ENCODE data around the gene RSRC1. TPM values are rescaled to one million over a fixed set of nuclear protein-coding genes. Genes with fewer than 3 reads are reported as not detected.
"Not testable (repeated sequence)": the region's sequence is repeated elsewhere in the genome, so short reads cannot be mapped to it uniquely, and the experiment has no call there.

The RSRC1 gene
- total RNA-seq, 1 donor from 2014 or later = 82.1 TPM

DNA sequence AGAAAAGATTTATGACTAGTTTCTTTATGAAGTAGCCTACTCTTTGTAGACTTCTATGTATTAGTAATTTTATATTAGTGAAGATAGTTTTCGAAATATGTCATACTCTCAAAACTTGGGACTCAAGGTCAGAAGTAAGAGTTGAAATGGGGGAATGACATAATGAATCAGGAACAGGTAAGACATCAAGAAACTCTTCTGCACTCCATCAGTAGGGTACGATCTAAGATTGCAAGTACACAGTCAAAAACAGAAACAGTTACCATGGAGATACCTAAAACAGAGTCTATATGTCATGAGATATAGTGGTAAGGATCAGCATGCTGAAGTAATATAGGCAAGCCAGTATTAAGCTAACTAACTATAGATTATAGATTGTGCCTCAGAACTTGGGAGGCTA lies 274.1 kb downstream of the RSRC1 start:
- no peak for DNase-seq (ENCODE audit: low spot score)

DNA sequence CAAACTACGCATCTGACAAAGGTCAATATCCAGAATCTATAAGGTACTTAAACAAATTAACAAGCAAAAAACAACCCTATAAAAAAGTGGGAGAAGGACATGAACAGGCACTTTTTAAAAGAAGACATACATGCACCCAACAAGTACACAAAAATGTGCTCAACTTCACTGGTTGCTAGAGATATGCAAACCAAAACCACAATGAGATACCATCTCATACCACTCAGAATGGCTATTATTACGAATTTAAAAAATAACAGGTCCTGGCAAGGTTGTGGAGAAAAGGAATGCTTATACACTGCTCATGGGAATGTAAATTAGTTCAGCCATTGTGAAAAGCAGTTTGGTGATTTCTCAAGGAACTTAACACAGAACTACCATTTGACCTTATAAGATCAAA lies 285.5 kb downstream of the RSRC1 start:
- DNase-seq (ENCODE audit: low spot score) = no peak

DNA sequence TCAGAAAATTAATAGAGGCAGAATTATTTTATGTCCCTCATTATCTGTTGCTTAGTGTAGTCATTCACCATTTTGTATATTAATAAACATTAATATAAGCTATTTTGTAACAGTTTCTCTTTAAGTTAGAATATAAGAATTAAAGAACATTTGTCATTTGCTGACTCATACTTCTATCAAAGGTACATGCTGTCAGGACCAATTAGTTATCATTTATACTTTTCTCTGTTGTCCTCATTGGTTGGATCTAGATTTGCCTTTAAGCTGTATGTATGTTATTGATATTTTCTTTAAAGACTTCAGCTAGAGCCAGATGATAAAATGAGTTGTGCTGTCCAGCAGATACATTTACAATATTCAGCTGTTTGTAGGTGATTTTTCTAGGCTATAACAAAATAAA lies 292.7 kb downstream of the RSRC1 start:
- DNase-seq (ENCODE audit: low spot score) = no peak

DNA sequence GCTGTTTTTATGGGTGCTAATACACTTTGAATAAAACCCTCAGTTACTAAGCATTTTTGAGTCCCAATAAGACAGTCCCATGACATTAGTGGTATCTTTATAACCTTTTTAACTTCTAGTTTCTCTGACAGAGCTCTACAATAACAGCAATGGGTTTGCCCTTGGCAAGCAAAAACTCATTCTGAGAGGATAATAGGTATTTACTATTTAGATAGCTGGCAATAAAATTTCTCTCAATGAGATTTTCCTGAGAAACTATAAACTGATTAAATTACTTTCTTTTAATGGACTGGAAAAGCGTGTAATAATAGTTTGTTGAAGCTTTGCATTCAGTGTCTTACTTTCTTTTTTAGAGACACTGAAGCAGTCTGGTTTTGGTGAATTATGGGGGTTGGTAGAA lies 293.1 kb downstream of the RSRC1 start:
- peak; percentile 32 for DNase-seq (ENCODE audit: low spot score)

DNA sequence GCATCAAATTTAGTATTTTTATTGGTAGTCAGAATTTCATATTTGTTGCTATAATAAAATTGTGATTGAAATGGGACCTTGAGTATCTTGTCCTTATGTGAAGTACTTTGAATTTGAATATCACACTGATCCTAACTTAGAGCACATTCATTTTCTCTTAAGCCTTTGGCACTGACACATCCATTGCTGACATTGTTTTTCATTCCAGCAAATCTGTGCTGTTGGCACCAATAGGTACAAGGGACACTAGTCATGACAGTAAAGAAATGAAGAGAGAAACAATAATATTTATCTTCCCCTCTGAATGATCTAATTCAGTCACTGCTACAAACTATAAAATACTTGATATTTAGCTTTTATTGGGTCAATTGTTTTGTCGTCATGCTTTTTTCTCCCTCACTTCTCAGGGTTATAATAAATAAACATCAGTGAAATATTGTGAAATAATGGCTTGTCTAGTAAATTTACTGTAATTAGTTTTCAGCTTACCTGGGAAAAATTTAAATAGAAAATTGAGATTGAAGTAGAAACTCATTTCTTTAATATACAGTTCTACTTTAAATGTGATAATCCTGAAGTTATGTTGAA lies 294.3 kb downstream of the RSRC1 start:
- DNase-seq (ENCODE audit: low spot score) = no peak

DNA sequence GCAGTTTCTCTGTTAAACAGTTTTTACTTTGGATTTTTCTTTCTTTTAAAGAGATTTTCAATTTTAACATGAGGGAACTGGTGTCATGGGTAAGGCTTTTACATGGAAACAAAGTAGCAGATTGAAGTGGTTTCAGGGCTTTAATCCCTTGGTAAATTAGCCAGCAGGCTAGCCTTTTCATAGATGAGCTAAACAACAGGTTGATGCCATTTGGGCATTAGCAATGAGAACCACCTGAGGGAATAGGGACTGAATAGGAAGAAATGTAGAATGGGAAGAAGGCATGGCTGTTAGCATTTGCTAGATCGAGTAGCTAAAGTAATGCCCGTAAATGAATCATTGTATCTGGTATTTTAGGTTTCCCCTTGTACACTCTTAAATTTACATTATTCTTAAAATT lies 295.6 kb downstream of the RSRC1 start:
- DNase-seq (ENCODE audit: low spot score) = no peak

- peak; percentile 92 for DNase-seq (ENCODE audit: low spot score)
These were observed 298.1 kb downstream of the RSRC1 start for GRCh38 chr3:158407844-158408517.

- not testable (repeated sequence) for DNase-seq (ENCODE audit: low spot score)
These were observed 298.6 kb downstream of the RSRC1 start for GRCh38 chr3:158408518-158408897.

- DNase-seq (ENCODE audit: low spot score) = no peak
These were observed 308.1 kb downstream of the RSRC1 start for GRCh38 chr3:158418035-158418434.

GRCh38 chr3:158419820-158420653 lies 310.1 kb downstream of the RSRC1 start:
- DNase-seq (ENCODE audit: low spot score) = no peak

DNA sequence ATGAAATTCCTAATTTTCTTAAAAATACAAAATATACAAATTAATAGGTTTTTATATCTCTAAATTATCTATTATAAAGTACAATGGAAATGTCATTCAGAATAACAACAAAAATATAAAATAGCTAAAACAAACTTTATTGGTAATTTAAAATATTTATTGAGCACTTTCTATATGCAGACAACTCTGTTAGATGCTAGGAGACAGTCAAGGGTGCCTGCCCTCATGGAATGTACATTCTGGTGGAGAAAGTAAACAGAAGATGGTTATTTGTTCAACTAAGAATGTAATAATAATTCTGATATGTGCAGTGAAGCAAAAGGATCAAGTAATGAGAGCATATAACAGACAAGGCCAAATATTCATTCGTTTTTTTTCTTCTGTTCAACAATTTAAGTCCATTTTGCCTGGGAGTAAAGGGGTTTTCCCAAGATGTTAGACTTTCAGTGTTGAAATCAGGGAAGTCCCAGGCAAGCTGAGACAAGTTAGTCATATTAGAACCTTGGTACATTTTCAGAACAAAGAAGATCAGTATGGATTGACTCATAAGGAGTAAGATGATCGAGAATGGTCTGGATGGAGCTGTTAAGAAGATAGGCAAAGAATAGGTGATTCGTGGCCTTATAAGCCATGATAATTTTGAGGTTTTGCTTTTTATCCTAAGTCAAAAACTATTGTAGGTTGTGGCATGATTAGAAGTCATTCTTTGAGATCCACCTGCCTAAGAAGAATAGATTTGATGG lies 310.9 kb downstream of the RSRC1 start:
- no peak for DNase-seq (ENCODE audit: low spot score)

- DNase-seq (ENCODE audit: low spot score) = no peak
These were observed 320.6 kb downstream of the RSRC1 start for GRCh38 chr3:158430448-158430847.

GRCh38 chr3:158430968-158431367 lies 321.1 kb downstream of the RSRC1 start:
- DNase-seq (ENCODE audit: low spot score) = no peak

DNA sequence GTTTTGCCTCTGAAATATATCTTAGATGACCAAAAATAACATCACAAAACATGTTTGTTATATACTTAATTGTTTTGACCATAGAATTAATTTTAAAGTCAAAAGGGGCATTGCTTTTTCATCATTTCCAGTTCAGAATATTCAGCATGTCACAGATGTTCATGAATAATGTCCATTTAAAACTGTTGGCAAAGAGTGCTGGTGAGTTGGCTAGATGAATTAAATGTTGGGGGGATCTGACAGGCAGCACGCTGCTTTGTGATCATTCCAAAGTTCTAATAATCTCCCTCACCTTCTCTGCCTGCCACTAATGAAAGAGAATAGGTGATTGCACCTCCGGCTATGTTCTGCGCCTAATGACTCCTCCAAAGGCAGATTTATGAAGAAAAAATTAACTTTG lies 321.9 kb downstream of the RSRC1 start:
- no peak for DNase-seq (ENCODE audit: low spot score)

GRCh38 chr3:158434412-158435038 lies 324.6 kb downstream of the RSRC1 start:
- DNase-seq (ENCODE audit: low spot score) = peak; percentile 80

DNA sequence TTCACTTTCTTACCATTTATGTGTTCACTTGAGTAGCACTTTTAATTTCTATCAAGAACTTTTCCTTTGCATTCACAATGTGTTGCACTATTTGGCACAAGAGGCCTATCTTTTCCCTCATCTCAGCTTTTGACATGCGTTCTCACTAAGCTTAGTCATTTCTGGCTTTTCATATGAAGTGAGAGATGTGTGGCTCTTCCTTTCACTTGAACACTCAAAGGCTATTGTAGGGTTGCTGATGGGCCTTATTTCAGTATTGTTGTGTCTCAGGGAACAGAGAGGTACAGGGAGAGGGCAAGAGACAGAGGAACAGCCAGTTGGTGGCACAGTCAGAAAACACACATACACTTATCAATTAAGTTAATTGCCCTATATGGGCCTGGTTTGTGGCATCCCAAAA lies 333.7 kb downstream of the RSRC1 start:
- no peak for DNase-seq (ENCODE audit: low spot score)

DNA sequence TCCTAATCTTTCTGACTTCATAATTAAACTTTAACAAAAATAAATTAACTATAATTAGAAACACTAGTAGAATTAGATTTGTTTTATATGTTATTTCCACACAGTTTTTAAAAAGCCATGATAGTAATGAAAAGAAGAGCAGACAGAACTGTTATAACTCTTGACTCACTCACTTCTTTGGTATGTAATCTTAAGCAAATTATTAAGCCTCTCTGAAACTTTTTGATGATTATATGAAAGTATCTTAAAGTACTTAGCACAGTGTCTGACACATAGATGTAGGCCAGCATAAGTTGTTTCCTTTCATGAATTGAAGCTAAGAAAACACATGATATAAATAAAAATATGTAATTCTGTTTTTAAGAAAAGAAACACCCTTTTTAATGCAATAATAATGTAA lies 337.5 kb downstream of the RSRC1 start:
- DNase-seq (ENCODE audit: low spot score) = peak; percentile 13

GRCh38 chr3:158451405-158452055 lies 341.6 kb downstream of the RSRC1 start:
- no peak for DNase-seq (ENCODE audit: low spot score)

- DNase-seq (ENCODE audit: low spot score) = no peak
These were observed 342.4 kb downstream of the RSRC1 start for GRCh38 chr3:158452334-158452733.

GRCh38 chr3:158453004-158453403 lies 343.1 kb downstream of the RSRC1 start:
- DNase-seq (ENCODE audit: low spot score) = no peak

- no peak for DNase-seq (ENCODE audit: low spot score)
These were observed 344.0 kb downstream of the RSRC1 start for GRCh38 chr3:158453865-158454264.

All from umbilical cord (tissue), 2 donors.